Measurements from ENCODE around the gene TIMP3. TPM values are rescaled to one million over a fixed set of nuclear protein-coding genes. Genes with fewer than 3 reads are reported as not detected.

The TIMP3 gene
- total and polyA plus RNA-seq, 2 donors (not counting 1 experiment from before 2014, with no cell fraction given) = 242 to 375 TPM

DNA sequence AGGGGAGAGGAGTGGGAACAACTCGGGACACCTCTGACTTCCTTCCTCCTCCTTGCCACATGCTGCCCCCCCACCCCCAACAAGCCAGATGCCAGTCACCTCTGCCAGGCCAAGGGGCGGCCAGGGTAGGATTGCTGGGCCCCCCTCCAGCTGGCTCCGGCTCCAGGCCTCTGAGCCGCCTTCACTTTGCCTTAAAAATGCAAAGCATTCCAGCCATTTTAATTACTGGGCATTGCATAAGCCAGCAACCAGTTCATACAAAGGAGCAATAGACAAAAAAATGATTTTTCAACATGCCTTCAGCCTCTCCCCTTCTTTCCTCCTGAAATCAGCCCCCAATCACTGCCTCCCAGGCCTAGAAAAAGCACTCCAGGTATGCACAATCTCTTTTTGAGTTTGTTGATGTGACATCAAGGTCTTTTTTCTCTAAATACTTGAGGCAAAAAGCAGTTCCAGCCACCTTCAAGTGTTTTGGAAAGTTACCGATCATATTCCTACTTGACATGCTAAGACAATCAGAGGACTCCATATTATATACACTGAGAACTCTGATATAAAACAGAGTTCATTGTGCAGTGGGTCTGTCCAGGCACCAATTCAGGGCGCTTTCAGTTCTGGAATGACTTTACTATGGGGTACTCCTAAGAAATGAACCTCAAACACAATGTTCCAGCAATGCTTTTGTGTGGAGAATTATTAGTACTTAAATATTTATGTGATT is 12.4 kb upstream of the TIMP3 start:
- Histone ChIP-seq H3K4me2 (ENCODE audit: extremely low read depth, insufficient read depth, low read length) (no peak overlapping the region), H3K27ac (ENCODE audit: insufficient read depth, low read length) (no peak overlapping the region)
- peak; percentile 81 to 84 for DNase-seq (ENCODE audit: low read depth in 2 of 2)

DNA sequence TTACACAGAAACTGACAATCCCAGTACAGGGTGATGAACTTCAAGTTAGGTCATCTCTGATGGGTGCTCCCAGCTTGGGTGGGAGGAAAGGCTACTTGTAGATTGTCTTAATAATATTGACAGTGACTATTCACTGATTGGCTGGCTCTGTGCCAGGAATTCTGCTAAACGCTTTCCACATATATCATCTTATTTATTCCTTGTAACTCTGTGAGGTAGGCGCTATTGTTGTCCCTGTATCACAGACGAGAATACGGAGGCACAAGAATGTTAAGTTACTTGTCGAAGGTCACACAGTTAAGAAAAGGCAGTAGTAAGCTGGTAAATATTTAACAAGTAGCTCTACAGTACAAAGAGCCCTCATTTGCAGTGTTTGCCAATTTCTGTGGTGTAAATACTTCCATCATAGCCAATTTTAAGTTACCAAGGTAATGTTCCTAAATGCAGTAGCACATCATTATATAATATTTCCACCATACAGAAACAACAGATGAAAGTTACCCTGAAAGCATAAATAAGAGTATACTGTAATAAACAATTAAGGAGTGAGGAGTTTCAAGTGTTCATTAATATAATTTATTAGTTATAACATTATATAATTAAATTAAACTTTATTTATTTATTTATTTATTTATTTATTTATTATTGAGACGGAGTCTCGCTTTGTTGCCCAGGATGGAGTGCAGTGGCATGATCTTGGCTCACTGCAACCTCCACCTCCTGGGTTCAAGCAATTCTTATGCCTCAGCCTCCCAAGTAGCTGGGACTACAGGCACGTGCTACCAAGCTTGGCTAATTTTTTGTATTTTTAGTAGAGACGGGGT is 11.5 kb upstream of the TIMP3 start:
- Histone ChIP-seq H3K79me2 (ENCODE audit: control insufficient read depth, insufficient read depth, low read length) (no peaks in the 10 kb centered on the region), H3K27me3 (ENCODE audit: control insufficient read depth, insufficient read depth, low read length) (no peaks in the 10 kb centered on the region), H3K4me1 (ENCODE audit: control insufficient read depth, extremely low read depth, insufficient read depth, low read length) (no peaks in the 10 kb centered on the region), H3K36me3 (ENCODE audit: control insufficient read depth, insufficient read depth, low read length) (no peaks in the 10 kb centered on the region), H4K20me1 (ENCODE audit: control insufficient read depth, extremely low read depth, insufficient read depth, low read length) (no peaks in the 10 kb centered on the region), H2AFZ (ENCODE audit: low read length) (no peak overlapping the region), H3K4me3 (replicated peaks in 1 of 4; ENCODE audit: control extremely low read depth in 1 of 4, insufficient read depth in 1 of 4, low read depth in 3 of 4, low read length in 4 of 4) (no peak overlapping the region), H3K4me2 (ENCODE audit: extremely low read depth, insufficient read depth, low read length) (no peak overlapping the region), H3K9ac (ENCODE audit: insufficient read depth, low read length) (no peak overlapping the region), H3K27ac (ENCODE audit: insufficient read depth, low read length) (no peak overlapping the region), H3K9me3 (ENCODE audit: control insufficient read depth, insufficient read depth, low read depth, low read length) (no peaks in the 10 kb centered on the region)
- DNase-seq (ENCODE audit: low read depth in 2 of 2) = no peak
- TF ChIP-seq, protein P1, sequence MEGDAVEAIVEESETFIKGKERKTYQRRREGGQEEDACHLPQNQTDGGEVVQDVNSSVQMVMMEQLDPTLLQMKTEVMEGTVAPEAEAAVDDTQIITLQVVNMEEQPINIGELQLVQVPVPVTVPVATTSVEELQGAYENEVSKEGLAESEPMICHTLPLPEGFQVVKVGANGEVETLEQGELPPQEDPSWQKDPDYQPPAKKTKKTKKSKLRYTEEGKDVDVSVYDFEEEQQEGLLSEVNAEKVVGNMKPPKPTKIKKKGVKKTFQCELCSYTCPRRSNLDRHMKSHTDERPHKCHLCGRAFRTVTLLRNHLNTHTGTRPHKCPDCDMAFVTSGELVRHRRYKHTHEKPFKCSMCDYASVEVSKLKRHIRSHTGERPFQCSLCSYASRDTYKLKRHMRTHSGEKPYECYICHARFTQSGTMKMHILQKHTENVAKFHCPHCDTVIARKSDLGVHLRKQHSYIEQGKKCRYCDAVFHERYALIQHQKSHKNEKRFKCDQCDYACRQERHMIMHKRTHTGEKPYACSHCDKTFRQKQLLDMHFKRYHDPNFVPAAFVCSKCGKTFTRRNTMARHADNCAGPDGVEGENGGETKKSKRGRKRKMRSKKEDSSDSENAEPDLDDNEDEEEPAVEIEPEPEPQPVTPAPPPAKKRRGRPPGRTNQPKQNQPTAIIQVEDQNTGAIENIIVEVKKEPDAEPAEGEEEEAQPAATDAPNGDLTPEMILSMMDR (conservative IDR thresholded peaks at IDR 0.05 in 1 of 2, IDR thresholded peaks at IDR 0.05 in 1 of 2; ENCODE audit: low read depth in 1 of 2, low read length in 2 of 2) = no peak
- no peak for TF ChIP-seq EZH2 (IDR thresholded peaks at IDR 0.05; ENCODE audit: low read length, missing control alignments)

More for the DNA sequence above, 12.4 kb upstream of the TIMP3 start:
- H3K4me3 ChIP-seq (replicated peaks in 1 of 4; ENCODE audit: control extremely low read depth in 1 of 4, insufficient read depth in 1 of 4, low read depth in 3 of 4, low read length in 4 of 4) = no peak overlapping the region
- H3K27me3 ChIP-seq (ENCODE audit: control insufficient read depth, insufficient read depth, low read length) = no peaks in the 10 kb centered on the region
- no peaks in the 10 kb centered on the region for H3K36me3 ChIP-seq (ENCODE audit: control insufficient read depth, insufficient read depth, low read length)
- H2AFZ ChIP-seq (ENCODE audit: low read length) = no peak overlapping the region
- no peaks in the 10 kb centered on the region for H3K4me1 ChIP-seq (ENCODE audit: control insufficient read depth, extremely low read depth, insufficient read depth, low read length)
- TF ChIP-seq, protein P1 (conservative IDR thresholded peaks at IDR 0.05 in 1 of 2, IDR thresholded peaks at IDR 0.05 in 1 of 2; ENCODE audit: low read depth in 1 of 2, low read length in 2 of 2) = no peak
- TF ChIP-seq EZH2 (IDR thresholded peaks at IDR 0.05; ENCODE audit: low read length, missing control alignments) = no peak
- no peak overlapping the region for H3K9ac ChIP-seq (ENCODE audit: insufficient read depth, low read length)
- H3K79me2 ChIP-seq (ENCODE audit: control insufficient read depth, insufficient read depth, low read length) = no peaks in the 10 kb centered on the region
- no peaks in the 10 kb centered on the region for H3K9me3 ChIP-seq (ENCODE audit: control insufficient read depth, insufficient read depth, low read depth, low read length)
- H4K20me1 ChIP-seq (ENCODE audit: control insufficient read depth, extremely low read depth, insufficient read depth, low read length) = no peaks in the 10 kb centered on the region

DNA sequence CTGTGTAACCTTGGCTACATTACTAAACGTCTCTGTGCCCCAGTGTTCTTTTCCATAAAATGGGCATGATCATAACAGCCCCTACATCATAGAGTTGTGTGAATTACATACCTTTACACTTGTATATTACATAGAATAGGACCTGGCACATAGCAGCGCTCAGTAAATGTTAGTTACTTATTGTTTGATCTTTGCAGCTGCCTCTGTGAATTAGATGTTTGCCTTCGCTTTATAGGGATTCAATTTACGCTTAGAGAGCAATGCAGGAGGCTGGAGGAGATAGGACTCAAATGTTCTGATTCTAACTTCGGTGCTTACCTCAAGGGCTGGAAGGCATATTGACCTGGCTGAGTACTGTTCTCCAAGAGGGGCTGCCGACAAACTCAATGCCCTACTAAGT is 10.4 kb upstream of the TIMP3 start:
- Histone ChIP-seq H3K4me2 (ENCODE audit: extremely low read depth, insufficient read depth, low read length) (no peak overlapping the region), H3K4me3 (replicated peaks in 1 of 4; ENCODE audit: control extremely low read depth in 1 of 4, insufficient read depth in 1 of 4, low read depth in 3 of 4, low read length in 4 of 4) (no peak overlapping the region), H4K20me1 (ENCODE audit: control insufficient read depth, extremely low read depth, insufficient read depth, low read length) (no peaks in the 10 kb centered on the region), H3K27me3 (ENCODE audit: control insufficient read depth, insufficient read depth, low read length) (no peaks in the 10 kb centered on the region), H3K36me3 (ENCODE audit: control insufficient read depth, insufficient read depth, low read length) (no peaks in the 10 kb centered on the region), H3K27ac (ENCODE audit: insufficient read depth, low read length) (no peak overlapping the region), H3K4me1 (ENCODE audit: control insufficient read depth, extremely low read depth, insufficient read depth, low read length) (no peaks in the 10 kb centered on the region), H3K9ac (ENCODE audit: insufficient read depth, low read length) (no peak overlapping the region), H2AFZ (ENCODE audit: low read length) (no peak overlapping the region), H3K79me2 (ENCODE audit: control insufficient read depth, insufficient read depth, low read length) (no peaks in the 10 kb centered on the region), H3K9me3 (ENCODE audit: control insufficient read depth, insufficient read depth, low read depth, low read length) (no peaks in the 10 kb centered on the region)
- no peak for TF ChIP-seq EZH2 (IDR thresholded peaks at IDR 0.05; ENCODE audit: low read length, missing control alignments)
- TF ChIP-seq, protein P1 (conservative IDR thresholded peaks at IDR 0.05 in 1 of 2, IDR thresholded peaks at IDR 0.05 in 1 of 2; ENCODE audit: low read depth in 1 of 2, low read length in 2 of 2) = no peak
- DNase-seq (ENCODE audit: low read depth in 2 of 2) = no peak
